Naive thymus-derived CD4-positive, alpha-beta T cell (primary cell): Measurements from ENCODE around the gene GPR171. TPM values are rescaled to one million over a fixed set of nuclear protein-coding genes. Genes with fewer than 3 reads are reported as not detected.
A peak's percentile ranks its signal among the peaks of the same experiment; 100 is the strongest.

ENCODE experiments used
- ATAC-seq: fragments of 150-1000 bp; cut with Tn5 transposase; 2 replicates; pipeline ENCODE4 v1.10.0; 2021; ENCODE audit warnings: mild to moderate bottlenecking, moderate library complexity
- CTCF ChIA-PET: fragments of 350-600 bp; sonication (Branson Sonifier 250); formaldehyde crosslinking; loops from one replicate; lab custom pipeline; 2021; ENCODE audit warnings: antibody characterized with exemption; lab: Charles Lee
- POLR2A ChIA-PET: fragments of 350-600 bp; sonication (Branson Sonifier 250); formaldehyde crosslinking; loops from one replicate; lab custom pipeline; 2021; ENCODE audit warnings: antibody characterized with exemption, inconsistent platforms; lab: Charles Lee
- DNase-seq, 9 donors: peaks; one replicate each; pipeline versions ENCODE4 v3.0.0 to v3.0.0-alpha.2; 2020 to 2022; ENCODE audit warnings: mixed read lengths in 1 of 9
- H3K27ac ChIP-seq: one replicate; pipeline ENCODE4 v1.7.0; 2013; ENCODE audit warnings: mild to moderate bottlenecking, low read depth, low read length, moderate library complexity
- H3K27me3 ChIP-seq, 2 donors: one replicate each; pipeline ENCODE4 v1.7.0; 2013; ENCODE audit warnings: low read length in 2 of 2, mild to moderate bottlenecking in 2 of 2, moderate library complexity in 2 of 2; ENCODE audit not compliant: control insufficient read depth in 2 of 2, insufficient read depth in 2 of 2
- H3K36me3 ChIP-seq, 3 experiments: 1 replicate in 2 of 3; 2 replicates in 1 of 3; pipeline ENCODE4 v1.7.0; 2013; ENCODE audit warnings: low read length in 3 of 3, mild to moderate bottlenecking in 3 of 3, moderate library complexity in 1 of 3; ENCODE audit not compliant: insufficient read depth in 3 of 3, control insufficient read depth in 2 of 3
- H3K4me1 ChIP-seq, 2 donors: one replicate each; pipeline ENCODE4 v1.7.0; 2013; ENCODE audit warnings: low read length in 2 of 2, mild to moderate bottlenecking in 2 of 2, moderate library complexity in 1 of 2; ENCODE audit not compliant: control insufficient read depth in 2 of 2, insufficient read depth in 2 of 2
- H3K4me3 ChIP-seq: 2 replicates; pipeline ENCODE4 v1.7.0; 2013; ENCODE audit warnings: mild to moderate bottlenecking, low read length
- H3K9me3 ChIP-seq, 3 experiments: 1 replicate in 2 of 3; 2 replicates in 1 of 3; pipeline ENCODE4 v1.7.0; 2013; ENCODE audit warnings: low read length in 3 of 3; ENCODE audit not compliant: control insufficient read depth in 2 of 3
- H3K27ac Mint-ChIP-seq, 9 donors: one replicate each; pipeline ENCODE4 v1.8.0; 2020 to 2022; ENCODE audit warnings: mixed read lengths in 9 of 9, mild to moderate bottlenecking in 8 of 9, moderate library complexity in 5 of 9, inconsistent platforms in 2 of 9
- H3K27me3 Mint-ChIP-seq, 5 donors: one replicate each; pipeline ENCODE4 v1.8.0; 2021 to 2022; ENCODE audit warnings: mixed read lengths in 5 of 5, mild to moderate bottlenecking in 1 of 5
- H3K36me3 Mint-ChIP-seq, 5 donors: one replicate each; pipeline ENCODE4 v1.8.0; 2020 to 2022; ENCODE audit warnings: mixed read lengths in 5 of 5, mild to moderate bottlenecking in 3 of 5, inconsistent platforms in 1 of 5
- H3K4me1 Mint-ChIP-seq, 7 donors: one replicate each; pipeline ENCODE4 v1.8.0; 2020 to 2022; ENCODE audit warnings: mixed read lengths in 7 of 7, mild to moderate bottlenecking in 3 of 7, inconsistent platforms in 1 of 7
- H3K4me3 Mint-ChIP-seq, 10 donors: one replicate each; pipeline ENCODE4 v1.8.0; 2020 to 2022; ENCODE audit warnings: mild to moderate bottlenecking in 10 of 10, mixed read lengths in 10 of 10, moderate library complexity in 6 of 10, inconsistent platforms in 2 of 10
- H3K9me3 Mint-ChIP-seq, 11 donors: one replicate each; pipeline ENCODE4 v1.8.0; 2020 to 2022; ENCODE audit warnings: mixed read lengths in 11 of 11, mild to moderate bottlenecking in 4 of 11, inconsistent platforms in 1 of 11, moderate library complexity in 1 of 11
- intact Hi-C, 2 donors: fragments of 100-400 bp; cut with micrococcal nuclease; formaldehyde crosslinking; loops; one replicate each; pipeline ENCODE4 v1.15.1; 2023
- polyA plus RNA-seq, 2 donors: library from polyadenylated mRNA; unstranded; fragments of 300-500 nt; fragmentation: Illumina TruSeq; gene quantifications; one replicate each; pipeline ENCODE4 v1.2.3, GENCODE V29; 2021
- total RNA-seq, 6 experiments: library from RNA in 5 of 6; stranded (reverse) in 5 of 6; gene quantifications; 1 replicate in 5 of 6; 2 replicates in 1 of 6; pipeline ENCODE4 v1.2.3 and lab custom pipeline; 2021 to 2026

GPR171 gene
- total and polyA plus RNA-seq, 7 experiments from 2014 or later: 16.0 to 251 (median 65.5) TPM

DNA sequence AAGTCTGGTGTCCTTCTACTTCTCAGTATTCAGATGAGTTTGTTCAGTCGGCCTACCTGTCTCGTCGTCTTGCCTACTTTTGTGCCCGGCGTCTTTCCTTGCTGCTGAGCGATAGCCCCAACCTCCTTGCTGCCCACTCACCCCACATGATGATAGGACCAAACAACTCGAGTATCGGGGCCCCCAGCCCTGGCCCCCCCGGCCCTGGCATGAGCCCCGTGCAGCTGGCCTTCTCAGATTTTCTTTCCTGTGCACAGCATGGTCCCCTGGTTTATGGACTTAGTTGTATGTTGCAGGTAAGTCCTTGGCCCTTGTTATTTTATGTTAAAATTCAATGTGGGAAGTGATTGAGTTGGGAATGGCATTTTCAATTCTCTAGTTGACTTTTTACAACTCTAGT lies 43.2 kb downstream of the GPR171 start:
- no peaks in the 10 kb centered on the region for H3K9me3 Mint-ChIP-seq
- no peak for DNase-seq
- H3K4me1 Mint-ChIP-seq: no peaks in the 10 kb centered on the region
- ChIA-PET POLR2A (interaction anchor here (0.5 kb wide), 1 partner anchor 70 kb away, joined by 3 read pairs; no protein-coding TSS in a partner anchor), CTCF (interaction anchor here (0.7 to 1.3 kb wide), 3 partner anchors 9 to 678 kb away, joined by 3 to 4 read pairs (median 3); no protein-coding TSS in a partner anchor)
- no peak overlapping the region for H3K27ac Mint-ChIP-seq
- no peaks in the 10 kb centered on the region for H3K27me3 ChIP-seq
- H3K36me3 ChIP-seq: no peaks in the 10 kb centered on the region
- no peak for ATAC-seq
- H3K27me3 Mint-ChIP-seq: peaks cover 0 to 13% (median 0%) of the 10 kb centered on the region in 5 donors
- H3K36me3 Mint-ChIP-seq: no peaks in the 10 kb centered on the region
- no peaks in the 10 kb centered on the region for H3K9me3 ChIP-seq
- H3K27ac ChIP-seq: no peak overlapping the region
- no peaks in the 10 kb centered on the region for H3K4me1 ChIP-seq
- intact Hi-C loops: no loop called here
- no peak overlapping the region for H3K4me3 Mint-ChIP-seq
- H3K4me3 ChIP-seq: no peak overlapping the region

DNA sequence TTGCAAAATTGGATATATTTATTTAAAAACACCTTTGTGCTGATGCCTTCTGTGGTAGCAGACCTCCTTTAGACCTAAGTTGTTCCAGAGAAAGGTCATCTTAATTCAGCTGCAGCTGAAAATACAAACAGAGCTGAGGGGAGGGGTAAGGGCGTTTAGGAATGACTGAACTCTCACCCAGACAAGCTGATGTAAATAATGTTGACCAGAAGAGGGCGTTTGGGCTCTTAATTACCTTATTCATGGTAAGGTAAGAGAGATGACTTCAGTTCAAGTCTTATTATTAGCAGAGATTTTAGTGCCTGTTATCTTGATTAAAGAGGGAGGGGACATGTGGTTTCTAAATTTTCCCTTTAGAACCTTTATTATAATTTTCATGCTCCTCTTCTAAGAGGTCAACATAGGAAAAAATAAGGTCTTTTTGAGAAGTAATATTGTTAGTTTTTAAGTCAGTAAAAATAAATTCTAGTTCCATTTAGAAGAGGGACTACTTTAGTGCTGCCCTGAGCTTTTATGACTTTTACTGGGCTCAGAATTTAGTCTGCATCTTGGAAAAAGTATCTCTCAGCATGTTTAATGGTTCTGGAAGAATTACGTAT lies 46.3 kb downstream of the GPR171 start:
- CTCF ChIA-PET: interaction anchor here (0.8 to 1.6 kb wide), 10 partner anchors 10 to 682 kb away, joined by 3 to 7 read pairs (median 3); no protein-coding TSS in a partner anchor
- POLR2A ChIA-PET: no interaction called here
- Histone ChIP-seq H3K4me3 (no peak overlapping the region), H3K9me3 (no peaks in the 10 kb centered on the region), H3K27ac (no peak overlapping the region), H3K4me1 (no peaks in the 10 kb centered on the region), H3K27me3 (no peaks in the 10 kb centered on the region), H3K36me3 (no peaks in the 10 kb centered on the region)
- ATAC-seq: peak; percentile 82
- DNase-seq: peak in 7 of 9 donors; percentile 27 to 53 (median 44)
- Mint-ChIP-seq H3K27ac (no peak overlapping the region), H3K4me3 (no peak overlapping the region), H3K4me1 (no peaks in the 10 kb centered on the region), H3K36me3 (no peaks in the 10 kb centered on the region), H3K9me3 (no peaks in the 10 kb centered on the region), H3K27me3 (peaks cover 0 to 13% (median 0%) of the 10 kb centered on the region in 5 donors)
- intact Hi-C loops: loop anchor here (1.0 to 2.0 kb wide), 3 partner anchors 127 to 682 kb away; no protein-coding TSS in a partner anchor

GRCh38 chr3:151155409-151156128 lies 47.4 kb downstream of the GPR171 start:
- H3K36me3 ChIP-seq: no peaks in the 10 kb centered on the region
- CTCF ChIA-PET: interaction anchor here (0.8 to 1.6 kb wide), 7 partner anchors 8 to 683 kb away, joined by 3 to 7 read pairs (median 4); no protein-coding TSS in a partner anchor
- Mint-ChIP-seq H3K36me3 (no peaks in the 10 kb centered on the region), H3K4me1 (no peaks in the 10 kb centered on the region), H3K4me3 (no peak overlapping the region), H3K27ac (no peak overlapping the region), H3K9me3 (no peaks in the 10 kb centered on the region), H3K27me3 (peaks cover 0 to 13% (median 0%) of the 10 kb centered on the region in 5 donors)
- H3K4me3 ChIP-seq: no peak overlapping the region
- ATAC-seq (no peak), DNase-seq (no peak)
- no peaks in the 10 kb centered on the region for H3K27me3 ChIP-seq
- POLR2A ChIA-PET: no interaction called here
- no peaks in the 10 kb centered on the region for H3K9me3 ChIP-seq
- intact Hi-C loops: loop anchor here (1.0 to 2.0 kb wide), 3 partner anchors 128 to 683 kb away; no protein-coding TSS in a partner anchor
- H3K27ac ChIP-seq: no peak overlapping the region
- H3K4me1 ChIP-seq: no peaks in the 10 kb centered on the region

DNA sequence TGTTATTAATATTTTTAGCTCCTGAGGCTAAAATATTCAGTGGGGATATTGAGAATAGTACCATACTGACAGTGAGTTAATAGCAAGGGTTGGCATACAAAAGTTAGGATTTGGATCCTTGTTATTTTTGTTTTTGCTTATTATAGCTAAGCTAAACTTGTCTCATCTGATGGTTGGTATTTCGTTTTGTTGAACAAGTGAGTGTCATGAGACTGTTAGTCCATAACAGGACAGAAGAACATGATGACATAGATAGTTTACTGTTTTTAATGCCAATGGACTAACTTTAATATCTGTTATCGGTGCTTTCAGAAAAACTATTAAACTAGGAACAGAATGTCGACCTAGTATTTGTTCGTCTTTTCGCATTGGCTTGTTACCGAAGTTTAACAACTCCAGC lies 48.5 kb downstream of the GPR171 start:
- Mint-ChIP-seq H3K27ac (no peak overlapping the region), H3K4me1 (no peaks in the 10 kb centered on the region), H3K4me3 (no peak overlapping the region), H3K9me3 (no peaks in the 10 kb centered on the region), H3K36me3 (no peaks in the 10 kb centered on the region), H3K27me3 (peaks cover 0 to 15% (median 0%) of the 10 kb centered on the region in 5 donors)
- H3K27me3 ChIP-seq: no peaks in the 10 kb centered on the region
- ATAC-seq (no peak), DNase-seq (no peak)
- H3K9me3 ChIP-seq: no peaks in the 10 kb centered on the region
- H3K27ac ChIP-seq: no peak overlapping the region
- ChIA-PET POLR2A (no interaction called here), CTCF (interaction anchor here (0.8 to 1.3 kb wide), 2 partner anchors 12 to 56 kb away, joined by 3 read pairs; no protein-coding TSS in a partner anchor)
- H3K4me3 ChIP-seq: no peak overlapping the region
- intact Hi-C loops: no loop called here
- H3K36me3 ChIP-seq: no peaks in the 10 kb centered on the region
- H3K4me1 ChIP-seq: no peaks in the 10 kb centered on the region

DNA sequence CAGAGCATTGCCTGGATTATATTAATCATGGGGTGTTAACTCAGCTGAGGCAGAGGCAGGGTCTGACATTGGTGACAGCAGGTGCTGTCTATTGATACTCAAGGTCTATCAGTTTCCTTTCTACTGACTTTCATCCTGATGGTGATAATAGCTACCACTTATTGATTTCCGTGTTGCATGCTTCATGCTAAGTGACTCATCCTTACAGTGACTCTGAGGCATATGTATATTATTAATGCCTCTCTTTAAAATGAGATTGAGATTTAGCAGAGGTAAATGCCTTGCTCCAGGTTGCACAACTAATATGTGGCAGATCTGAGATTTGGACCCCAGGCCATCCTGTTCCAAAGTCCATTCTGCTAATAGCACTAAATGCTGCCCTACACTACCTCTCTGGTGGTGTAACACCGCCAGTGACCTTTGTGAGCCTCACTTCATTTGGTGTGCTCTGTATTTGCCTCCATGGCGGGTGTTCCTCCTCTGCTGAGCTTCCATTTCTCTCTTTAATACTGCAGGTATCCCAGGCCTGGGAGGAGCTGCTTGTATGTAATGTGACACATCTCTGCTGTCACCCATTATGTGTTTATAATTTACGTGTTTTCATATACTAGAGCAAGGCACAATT lies 50.4 kb downstream of the GPR171 start:
- no peaks in the 10 kb centered on the region for H3K27me3 ChIP-seq
- no peak overlapping the region for H3K4me3 ChIP-seq
- no peak overlapping the region for H3K27ac ChIP-seq
- H3K4me3 Mint-ChIP-seq: no peak overlapping the region
- ChIA-PET POLR2A (no interaction called here), CTCF (interaction anchor here (0.6 to 1.2 kb wide), 4 partner anchors 16 to 432 kb away, joined by 3 to 5 read pairs (median 3); no protein-coding TSS in a partner anchor)
- DNase-seq (no peak), ATAC-seq (no peak)
- intact Hi-C loops: no loop called here
- no peaks in the 10 kb centered on the region for H3K9me3 ChIP-seq
- no peak overlapping the region for H3K27ac Mint-ChIP-seq
- no peaks in the 10 kb centered on the region for H3K4me1 ChIP-seq
- H3K9me3 Mint-ChIP-seq: no peaks in the 10 kb centered on the region
- peaks cover 0 to 13% (median 0%) of the 10 kb centered on the region in 5 donors for H3K27me3 Mint-ChIP-seq
- H3K36me3 ChIP-seq: no peaks in the 10 kb centered on the region
- H3K36me3 Mint-ChIP-seq: no peaks in the 10 kb centered on the region
- H3K4me1 Mint-ChIP-seq: no peaks in the 10 kb centered on the region
